Ovary (tissue), 3 donors: Measurements from ENCODE around the gene SPI1.

ENCODE experiments used
- POLR2A ChIP-seq: fragments of 450-650 bp; IDR thresholded peaks from one replicate; pipeline ENCODE4 v1.6.1; 2017; ENCODE audit warnings: antibody characterized with exemption, mild to moderate bottlenecking, moderate library complexity
- TF ChIP-seq, protein P1 (sequence below), 3 donors: fragments of 450-650 bp in 2 of 3; fragments of 200-600 bp in 1 of 3; IDR thresholded peaks; one replicate each; pipeline versions ENCODE4 v1.5.1 to v1.8.0; 2016 to 2022; ENCODE audit warnings: antibody characterized with exemption in 3 of 3, mild to moderate bottlenecking in 1 of 3
- donor health status: DM: no; HTN: no; CAD: no.

GRCh38 chr11:47324520-47324919 is 53.8 kb downstream of the SPI1 start:
- TF ChIP-seq, protein P1, sequence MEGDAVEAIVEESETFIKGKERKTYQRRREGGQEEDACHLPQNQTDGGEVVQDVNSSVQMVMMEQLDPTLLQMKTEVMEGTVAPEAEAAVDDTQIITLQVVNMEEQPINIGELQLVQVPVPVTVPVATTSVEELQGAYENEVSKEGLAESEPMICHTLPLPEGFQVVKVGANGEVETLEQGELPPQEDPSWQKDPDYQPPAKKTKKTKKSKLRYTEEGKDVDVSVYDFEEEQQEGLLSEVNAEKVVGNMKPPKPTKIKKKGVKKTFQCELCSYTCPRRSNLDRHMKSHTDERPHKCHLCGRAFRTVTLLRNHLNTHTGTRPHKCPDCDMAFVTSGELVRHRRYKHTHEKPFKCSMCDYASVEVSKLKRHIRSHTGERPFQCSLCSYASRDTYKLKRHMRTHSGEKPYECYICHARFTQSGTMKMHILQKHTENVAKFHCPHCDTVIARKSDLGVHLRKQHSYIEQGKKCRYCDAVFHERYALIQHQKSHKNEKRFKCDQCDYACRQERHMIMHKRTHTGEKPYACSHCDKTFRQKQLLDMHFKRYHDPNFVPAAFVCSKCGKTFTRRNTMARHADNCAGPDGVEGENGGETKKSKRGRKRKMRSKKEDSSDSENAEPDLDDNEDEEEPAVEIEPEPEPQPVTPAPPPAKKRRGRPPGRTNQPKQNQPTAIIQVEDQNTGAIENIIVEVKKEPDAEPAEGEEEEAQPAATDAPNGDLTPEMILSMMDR (IDR thresholded peaks at IDR 0.05), result no peak
- no peak for TF ChIP-seq POLR2A
